Breast epithelium (tissue), 4 donors: ENCODE data around the gene RSBN1. TPM values are rescaled to one million over a fixed set of nuclear protein-coding genes. Genes with fewer than 3 reads are reported as not detected.

Experiments used
- DNase-seq, 2 donors: peaks; one replicate each; pipeline ENCODE4 v3.0.0-alpha.2; 2019; ENCODE audit warnings: low spot score in 2 of 2
- H3K27ac ChIP-seq, 2 donors: fragments of 200-600 bp; sonication (generic) in 1 of 2; one replicate each; pipeline ENCODE4 v1.5.1; 2016 to 2019; ENCODE audit warnings: mild to moderate bottlenecking in 1 of 2
- H3K27me3 ChIP-seq, 2 donors: fragments of 200-600 bp; sonication (generic) in 1 of 2; one replicate each; pipeline versions ENCODE4 v1.5.1 to v1.6.0; 2017 to 2019; ENCODE audit warnings: control low read depth in 1 of 2, mild to moderate bottlenecking in 1 of 2
- H3K36me3 ChIP-seq: fragments of 200-600 bp; one replicate; pipeline ENCODE4 v1.5.1; 2019
- H3K4me1 ChIP-seq, 2 donors: fragments of 200-600 bp; sonication (generic); one replicate each; pipeline ENCODE4 v1.5.1; 2016 to 2019; ENCODE audit warnings: control low read depth in 1 of 2
- H3K4me3 ChIP-seq, 3 donors: fragments of 200-600 bp; sonication (generic); 1 replicate in 2 of 3; 2 replicates in 1 of 3; pipeline ENCODE4 v1.5.1; 2016 to 2019; ENCODE audit warnings: mild to moderate bottlenecking in 3 of 3, moderate library complexity in 2 of 3
- H3K9me3 ChIP-seq, 2 donors: fragments of 200-600 bp; sonication (generic) in 1 of 2; one replicate each; pipeline ENCODE4 v1.5.1; 2016 to 2019; ENCODE audit warnings: control low read depth in 1 of 2
- POLR2A ChIP-seq: fragments of 450-650 bp; IDR thresholded peaks from one replicate; pipeline ENCODE4 v1.6.1; 2016; ENCODE audit warnings: antibody characterized with exemption, mild to moderate bottlenecking, moderate library complexity
- POLR2AphosphoS5 ChIP-seq, 3 donors: sonication (generic); formaldehyde crosslinking; IDR thresholded peaks; one replicate each; pipeline ENCODE4 v1.6.1; 2017; ENCODE audit warnings: antibody characterized with exemption in 3 of 3
- intact Hi-C: fragments of 100-400 bp; cut with DNase I; formaldehyde crosslinking; loops from one replicate; pipeline ENCODE4 v1.15.1; 2023; ENCODE audit warnings: low total_unique reads
- total RNA-seq, 3 donors: library from RNA; depleted of rRNA; stranded (reverse); fragments of >200 nt; gene quantifications; one replicate each; pipeline ENCODE4 v1.1.0, GENCODE V29; 2016
- TF ChIP-seq, protein P1 (sequence below), 3 donors: fragments of 450-650 bp; IDR thresholded peaks; one replicate each; pipeline ENCODE4 v1.5.1; 2016 to 2017; ENCODE audit warnings: antibody characterized with exemption in 3 of 3, mild to moderate bottlenecking in 3 of 3, moderate library complexity in 3 of 3

Gene RSBN1
- total RNA-seq, 3 donors from 2014 or later: 25.1 to 41.3 (median 28.2) TPM

DNA sequence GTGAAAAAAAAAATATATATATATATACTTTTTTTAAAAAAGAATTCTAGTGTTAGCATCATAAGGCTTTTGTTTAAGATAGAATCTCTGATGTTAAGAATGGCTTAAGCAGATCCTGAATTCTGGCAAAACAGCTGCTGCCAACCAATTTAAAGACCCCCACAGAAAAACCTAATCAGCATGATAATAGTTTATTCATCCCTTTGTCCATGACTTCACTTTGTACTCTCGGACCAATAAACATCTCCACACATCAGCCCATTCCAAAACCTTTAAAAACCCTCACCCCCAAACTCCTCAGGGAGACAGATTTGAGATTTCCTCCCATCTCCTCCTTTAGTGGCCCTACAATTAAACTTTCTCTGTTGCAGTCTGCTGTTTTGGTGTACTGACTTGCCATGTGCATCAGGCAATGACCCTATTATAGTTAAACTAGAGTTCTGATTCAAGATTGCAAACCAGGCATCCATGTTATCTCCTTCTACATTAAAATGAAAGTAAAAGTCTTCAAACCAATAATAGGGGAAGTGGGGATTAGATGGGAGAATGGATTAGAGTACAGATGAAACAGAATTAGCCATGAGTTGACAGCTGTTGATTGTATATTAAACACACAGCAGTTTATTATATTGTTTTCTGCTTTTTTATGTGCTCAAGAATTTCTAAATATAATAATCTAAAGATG, 43.2 kb downstream of the RSBN1 start:
- Histone ChIP-seq H3K9me3 (no peaks in the 10 kb centered on the region), H3K27me3 (no peaks in the 10 kb centered on the region), H3K36me3 (no peaks in the 10 kb centered on the region), H3K4me3 (no peak overlapping the region), H3K4me1 (no peaks in the 10 kb centered on the region), H3K27ac (no peak overlapping the region)
- intact Hi-C loops: no loop called here
- no peak for DNase-seq
- TF ChIP-seq, protein P1, sequence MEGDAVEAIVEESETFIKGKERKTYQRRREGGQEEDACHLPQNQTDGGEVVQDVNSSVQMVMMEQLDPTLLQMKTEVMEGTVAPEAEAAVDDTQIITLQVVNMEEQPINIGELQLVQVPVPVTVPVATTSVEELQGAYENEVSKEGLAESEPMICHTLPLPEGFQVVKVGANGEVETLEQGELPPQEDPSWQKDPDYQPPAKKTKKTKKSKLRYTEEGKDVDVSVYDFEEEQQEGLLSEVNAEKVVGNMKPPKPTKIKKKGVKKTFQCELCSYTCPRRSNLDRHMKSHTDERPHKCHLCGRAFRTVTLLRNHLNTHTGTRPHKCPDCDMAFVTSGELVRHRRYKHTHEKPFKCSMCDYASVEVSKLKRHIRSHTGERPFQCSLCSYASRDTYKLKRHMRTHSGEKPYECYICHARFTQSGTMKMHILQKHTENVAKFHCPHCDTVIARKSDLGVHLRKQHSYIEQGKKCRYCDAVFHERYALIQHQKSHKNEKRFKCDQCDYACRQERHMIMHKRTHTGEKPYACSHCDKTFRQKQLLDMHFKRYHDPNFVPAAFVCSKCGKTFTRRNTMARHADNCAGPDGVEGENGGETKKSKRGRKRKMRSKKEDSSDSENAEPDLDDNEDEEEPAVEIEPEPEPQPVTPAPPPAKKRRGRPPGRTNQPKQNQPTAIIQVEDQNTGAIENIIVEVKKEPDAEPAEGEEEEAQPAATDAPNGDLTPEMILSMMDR (IDR thresholded peaks at IDR 0.05): no peak
- TF ChIP-seq POLR2A (no peak), POLR2AphosphoS5 (IDR thresholded peaks at IDR 0.05) (no peak)

DNA sequence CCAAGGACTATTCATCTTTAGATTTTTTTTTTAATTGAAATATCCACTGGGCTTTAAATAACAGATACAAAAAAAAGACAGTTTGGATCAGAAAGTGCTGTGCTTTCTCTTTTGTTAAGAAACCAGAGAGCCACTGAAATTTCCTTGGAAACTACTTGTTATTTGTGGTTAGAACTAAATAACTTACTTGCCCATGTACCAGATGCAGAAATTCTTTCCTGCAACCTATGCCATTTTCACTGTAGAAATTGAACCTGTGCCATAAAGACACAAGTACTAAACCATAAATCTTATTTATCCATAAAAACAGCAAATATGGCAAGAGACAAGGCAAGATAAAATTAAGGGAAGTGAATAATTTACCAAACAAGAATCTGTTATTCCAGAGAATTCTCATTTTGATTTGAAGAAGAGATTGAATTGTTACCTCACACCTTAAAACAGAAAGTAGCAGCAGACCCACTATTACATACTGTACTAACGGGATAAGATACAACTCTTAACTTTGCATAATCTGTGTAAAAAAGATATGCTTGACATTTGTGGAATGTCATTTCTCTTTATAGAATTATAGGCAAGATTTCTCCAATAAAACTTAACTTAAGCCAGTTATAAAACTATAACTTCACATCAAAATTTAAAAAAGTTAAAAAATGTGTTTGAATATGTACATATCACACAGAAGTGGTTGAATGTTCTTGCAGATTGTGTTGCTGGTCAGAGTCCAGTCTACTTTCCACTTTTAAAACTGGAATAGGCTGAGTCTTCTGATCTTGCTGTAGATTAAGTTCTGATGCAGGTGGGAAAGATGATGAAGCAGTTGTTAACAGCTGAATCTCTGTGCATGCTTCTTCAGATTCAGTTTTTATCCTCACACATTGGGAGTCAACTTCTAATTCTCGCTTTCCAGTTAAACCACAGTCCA, 46.7 kb downstream of the RSBN1 start:
- Histone ChIP-seq H3K36me3 (no peaks in the 10 kb centered on the region), H3K4me3 (no peak overlapping the region), H3K27ac (no peak overlapping the region), H3K27me3 (no peaks in the 10 kb centered on the region), H3K9me3 (no peaks in the 10 kb centered on the region), H3K4me1 (no peaks in the 10 kb centered on the region)
- no peak for DNase-seq
- TF ChIP-seq POLR2A (no peak), POLR2AphosphoS5 (IDR thresholded peaks at IDR 0.05) (no peak)
- TF ChIP-seq, protein P1 (IDR thresholded peaks at IDR 0.05): no peak
- intact Hi-C loops: no loop called here

DNA sequence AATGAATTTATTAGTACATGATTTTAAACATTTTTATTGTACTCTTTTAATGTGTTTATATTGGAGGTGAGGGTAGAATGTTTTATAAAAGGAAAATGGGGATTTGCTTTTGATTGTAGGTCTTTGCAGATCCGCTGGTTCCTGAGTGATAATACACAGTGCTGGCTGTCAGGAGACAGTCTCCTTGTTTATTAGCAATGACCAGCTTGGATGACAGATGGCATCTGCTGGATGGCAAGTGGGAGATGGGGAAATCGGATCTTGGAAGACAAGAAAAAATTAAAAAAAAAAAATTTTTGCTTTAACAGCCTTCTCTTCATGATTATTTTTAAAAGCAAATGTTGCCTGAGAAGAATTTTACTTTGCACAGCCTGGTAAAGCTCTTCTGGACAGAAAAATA, 48.6 kb downstream of the RSBN1 start:
- no peak overlapping the region for H3K27ac ChIP-seq
- no peaks in the 10 kb centered on the region for H3K36me3 ChIP-seq
- no peak overlapping the region for H3K4me3 ChIP-seq
- no peaks in the 10 kb centered on the region for H3K9me3 ChIP-seq
- no peaks in the 10 kb centered on the region for H3K4me1 ChIP-seq
- no peak for TF ChIP-seq POLR2AphosphoS5 (IDR thresholded peaks at IDR 0.05)
- TF ChIP-seq, protein P1 (IDR thresholded peaks at IDR 0.05): no peak
- no peak for TF ChIP-seq POLR2A
- intact Hi-C loops: no loop called here
- no peaks in the 10 kb centered on the region for H3K27me3 ChIP-seq
- no peak for DNase-seq

DNA sequence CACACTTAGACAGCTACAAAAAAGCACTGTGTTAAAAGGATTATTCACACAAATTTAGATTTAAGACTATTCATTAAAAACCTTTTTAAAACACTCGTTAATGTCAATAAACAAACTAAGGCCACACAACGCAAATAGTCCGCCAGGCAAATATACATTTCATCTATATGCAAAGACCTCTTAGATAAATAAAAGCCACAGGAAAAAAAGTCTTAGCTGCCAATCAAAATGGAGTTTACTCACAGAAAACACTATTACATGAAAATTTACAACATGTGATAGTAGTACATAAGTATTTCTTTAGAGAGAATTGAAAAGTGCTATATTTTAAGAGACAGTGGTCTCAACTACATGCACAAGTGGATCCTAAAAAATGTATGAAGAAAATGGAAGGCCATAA, 50.3 kb downstream of the RSBN1 start:
- H3K4me3 ChIP-seq: no peak overlapping the region
- H3K36me3 ChIP-seq: no peaks in the 10 kb centered on the region
- no peaks in the 10 kb centered on the region for H3K27me3 ChIP-seq
- H3K4me1 ChIP-seq: no peaks in the 10 kb centered on the region
- TF ChIP-seq POLR2AphosphoS5 (IDR thresholded peaks at IDR 0.05) (no peak), POLR2A (no peak)
- TF ChIP-seq, protein P1 (IDR thresholded peaks at IDR 0.05): no peak
- DNase-seq: no peak
- H3K27ac ChIP-seq: no peak overlapping the region
- intact Hi-C loops: no loop called here
- no peaks in the 10 kb centered on the region for H3K9me3 ChIP-seq
